Stimulated activated CD8-positive, alpha-beta memory T cell treated with anti-CD3 and anti-CD28 coated beads, Interleukin-7, amount 100 ng/mL, for 1 hour (primary cell): ENCODE measurements around the gene CRY2.

ENCODE experiments used
- DNase-seq, 2 donors: peaks; one replicate each; pipeline ENCODE4 v3.0.0-alpha.2; 2020; ENCODE audit warnings: low read depth in 2 of 2

The CRY2 gene

GRCh38 chr11:45848654-45849081 is 1.4 kb downstream of the CRY2 start:
- DNase-seq = no peak

GRCh38 chr11:45850446-45850845 is 3.2 kb downstream of the CRY2 start:
- DNase-seq = no peak

GRCh38 chr11:45851228-45851627 is 4.0 kb downstream of the CRY2 start:
- DNase-seq = no peak

- DNase-seq = no peak
These were observed 4.9 kb downstream of the CRY2 start for GRCh38 chr11:45852018-45852711.

GRCh38 chr11:45852712-45853101 is 5.4 kb downstream of the CRY2 start:
- DNase-seq = no peak

- no peak for DNase-seq
These were observed 6.3 kb downstream of the CRY2 start for GRCh38 chr11:45853332-45854219.

GRCh38 chr11:45855308-45855707 is 8.0 kb downstream of the CRY2 start:
- no peak for DNase-seq

GRCh38 chr11:45856044-45856468 is 8.8 kb downstream of the CRY2 start:
- no peak for DNase-seq

- no peak for DNase-seq
These were observed 10.7 kb downstream of the CRY2 start for GRCh38 chr11:45857961-45858474.

GRCh38 chr11:45858751-45859398 is 11.6 kb downstream of the CRY2 start:
- DNase-seq = no peak

GRCh38 chr11:45859661-45860140 is 12.4 kb downstream of the CRY2 start:
- DNase-seq = no peak

GRCh38 chr11:45860348-45860747 is 13.1 kb downstream of the CRY2 start:
- no peak for DNase-seq

DNA sequence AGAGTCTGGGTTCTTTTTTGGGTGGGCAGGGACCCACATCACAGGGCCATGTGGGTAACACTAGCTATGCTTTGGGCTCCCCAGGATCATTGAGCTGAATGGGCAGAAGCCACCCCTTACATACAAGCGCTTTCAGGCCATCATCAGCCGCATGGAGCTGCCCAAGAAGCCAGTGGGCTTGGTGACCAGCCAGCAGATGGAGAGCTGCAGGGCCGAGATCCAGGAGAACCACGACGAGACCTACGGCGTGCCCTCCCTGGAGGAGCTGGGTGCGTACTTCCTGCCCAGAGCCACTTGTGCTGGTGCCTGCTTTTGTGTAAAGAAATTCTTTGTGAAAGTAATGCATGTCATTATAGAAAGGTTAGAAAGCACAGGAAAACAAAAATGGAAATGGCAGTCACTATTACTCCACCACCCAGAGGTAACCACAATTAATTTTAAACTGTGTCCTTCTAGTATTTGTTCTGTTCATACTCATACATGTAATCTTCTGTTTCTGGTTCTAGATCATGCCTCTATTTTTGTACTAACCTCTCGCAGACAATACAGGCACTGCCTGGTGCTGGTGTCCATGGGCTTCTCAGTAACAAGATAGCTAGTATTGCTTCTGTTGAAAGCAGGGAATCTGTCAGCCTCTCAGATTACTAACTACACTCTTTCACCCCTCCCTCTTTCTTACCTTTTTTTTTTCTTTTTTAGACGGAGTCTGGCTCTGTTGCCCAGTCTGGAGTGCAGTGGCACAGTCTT is 13.7 kb downstream of the CRY2 start:
- DNase-seq = no peak

DNA sequence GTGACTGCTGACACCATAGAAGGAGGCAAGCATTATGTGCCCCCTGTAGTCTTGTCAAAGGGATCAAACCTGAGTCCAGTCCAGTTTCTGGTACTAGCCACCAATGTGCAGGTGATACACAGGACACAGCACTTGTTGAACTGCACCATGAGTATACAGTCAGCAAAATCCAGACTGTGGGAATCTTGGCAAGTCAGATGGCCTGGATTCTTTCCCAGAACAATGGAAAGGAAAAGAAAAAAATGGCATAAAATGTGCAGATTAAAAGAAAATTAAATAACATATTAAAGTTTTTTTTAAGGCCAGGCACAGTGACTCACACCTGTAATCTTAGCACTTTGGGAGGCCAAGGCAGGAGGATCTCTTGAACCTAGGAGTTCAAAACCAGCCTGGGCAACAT is 16.8 kb downstream of the CRY2 start:
- DNase-seq = no peak

DNA sequence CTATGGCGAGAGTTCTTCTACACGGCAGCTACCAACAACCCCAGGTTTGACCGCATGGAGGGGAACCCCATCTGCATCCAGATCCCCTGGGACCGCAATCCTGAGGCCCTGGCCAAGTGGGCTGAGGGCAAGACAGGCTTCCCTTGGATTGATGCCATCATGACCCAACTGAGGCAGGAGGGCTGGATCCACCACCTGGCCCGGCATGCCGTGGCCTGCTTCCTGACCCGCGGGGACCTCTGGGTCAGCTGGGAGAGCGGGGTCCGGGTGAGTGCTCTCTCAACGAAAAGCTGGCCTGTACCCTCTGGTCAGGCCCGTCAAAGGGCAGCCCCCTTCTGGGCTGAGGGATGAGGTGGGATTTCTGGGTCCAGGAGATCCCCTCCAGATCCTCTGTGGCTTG is 22.3 kb downstream of the CRY2 start:
- no peak for DNase-seq

GRCh38 chr11:45870706-45871105 is 23.4 kb downstream of the CRY2 start:
- no peak for DNase-seq

DNA sequence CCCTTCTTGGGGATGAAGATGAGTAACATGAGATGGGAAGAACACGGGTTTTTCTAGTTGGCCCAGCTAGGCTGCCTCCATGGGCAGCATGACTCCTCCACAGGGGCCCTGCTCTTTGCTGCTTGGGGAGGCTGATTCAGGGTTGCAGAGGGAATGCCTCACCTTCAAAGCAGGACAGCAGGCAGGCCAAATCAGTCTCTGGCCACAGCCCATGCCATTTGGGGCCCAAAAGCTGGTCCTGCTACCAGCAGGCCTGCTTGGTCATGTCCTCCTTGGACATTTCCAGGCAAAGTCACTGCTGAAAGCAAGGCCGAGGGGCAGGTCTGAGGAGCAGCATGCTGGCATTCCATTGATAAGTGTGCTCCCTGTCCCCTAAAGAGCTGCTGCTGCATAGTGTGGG is 24.4 kb downstream of the CRY2 start:
- no peak for DNase-seq

GRCh38 chr11:45872651-45873356 is 25.5 kb downstream of the CRY2 start:
- DNase-seq = no peak

DNA sequence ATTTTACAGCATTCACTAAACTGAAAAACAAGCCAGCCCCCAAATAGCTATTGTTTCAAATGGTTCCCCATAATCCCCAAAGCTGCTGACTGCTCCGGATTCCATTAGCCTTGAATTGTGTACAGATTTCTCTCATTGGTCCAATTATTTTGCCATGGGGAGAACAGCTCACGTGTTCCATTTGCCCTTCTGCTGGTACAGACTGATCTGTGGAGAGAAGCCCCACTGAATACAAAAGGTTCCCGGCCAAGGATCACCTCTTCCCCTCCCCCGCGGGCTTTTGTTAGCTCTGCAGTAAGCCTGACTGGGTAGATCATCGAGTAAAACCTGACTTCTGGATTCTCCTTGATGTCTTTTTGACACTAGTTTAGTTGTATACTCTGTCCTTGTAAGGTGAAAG is 29.1 kb downstream of the CRY2 start:
- no peak for DNase-seq

GRCh38 chr11:45877221-45877620 is 29.9 kb downstream of the CRY2 start:
- DNase-seq = no peak

GRCh38 chr11:45877845-45878244 is 30.6 kb downstream of the CRY2 start:
- DNase-seq = no peak
